GM18517 (cell line): ENCODE data around the gene FBXL5.

Experiments
- ATAC-seq: cut with Tn5 transposase; IDR thresholded peaks from one replicate; pipeline ENCODE4 v1.9.1; 2021; ENCODE audit warnings: mild to moderate bottlenecking, moderate library complexity; ENCODE audit not compliant: unreplicated experiment

FBXL5 gene

GRCh38 chr4:15563871-15564270 lies 91.3 kb downstream of the FBXL5 start:
- ATAC-seq: no peak

- ATAC-seq: no peak
Measured at GRCh38 chr4:15562623-15563022, 92.5 kb downstream of the FBXL5 start.

GRCh38 chr4:15562114-15562513 lies 93.0 kb downstream of the FBXL5 start:
- no peak for ATAC-seq

- no peak for ATAC-seq
Measured at GRCh38 chr4:15558561-15558960, 96.6 kb downstream of the FBXL5 start.

- ATAC-seq: no peak
Measured at GRCh38 chr4:15557786-15558550, 97.2 kb downstream of the FBXL5 start.

GRCh38 chr4:15556511-15557092 lies 98.6 kb downstream of the FBXL5 start:
- ATAC-seq: no peak
